Endodermal cell (in vitro differentiated cells): Measurements from ENCODE around the gene PMFBP1. TPM values are rescaled to one million over a fixed set of nuclear protein-coding genes. Genes with fewer than 3 reads are reported as not detected.

ENCODE experiments used
- DNase-seq: peaks from one replicate; pipeline ENCODE4 v3.0.0-alpha.2; 2017
- H3K27ac ChIP-seq: 2 replicates; pipeline ENCODE4 v1.5.1; 2013; ENCODE audit warnings: mild to moderate bottlenecking, low read depth, low read length, moderate library complexity
- H3K27me3 ChIP-seq: 2 replicates; pipeline ENCODE4 v1.6.1; 2013; ENCODE audit warnings: mild to moderate bottlenecking, low read length, moderate library complexity; ENCODE audit not compliant: insufficient read depth, control insufficient read depth, poor library complexity, severe bottlenecking
- H3K36me3 ChIP-seq: 2 replicates; pipeline ENCODE4 v1.7.0; 2013; ENCODE audit warnings: mild to moderate bottlenecking, low read length, moderate library complexity; ENCODE audit not compliant: control insufficient read depth, insufficient read depth
- H3K4me1 ChIP-seq: one replicate; pipeline ENCODE4 v1.7.0; 2013; ENCODE audit warnings: low read length; ENCODE audit not compliant: control insufficient read depth, insufficient read depth
- H3K4me3 ChIP-seq: 2 replicates; pipeline ENCODE4 v1.5.1; 2013; ENCODE audit warnings: mild to moderate bottlenecking, low read length, moderate library complexity
- H3K9ac ChIP-seq: 2 replicates; pipeline ENCODE4 v1.6.1; 2013; ENCODE audit warnings: mild to moderate bottlenecking, low read length, moderate library complexity; ENCODE audit not compliant: poor library complexity, severe bottlenecking; ENCODE audit errors: extremely low read depth
- H3K9me3 ChIP-seq: 2 replicates; pipeline ENCODE4 v1.6.1; 2013; ENCODE audit warnings: mild to moderate bottlenecking, low read length, moderate library complexity; ENCODE audit not compliant: control insufficient read depth
- H3K27ac Mint-ChIP-seq: 2 replicates; pipeline ENCODE4 v1.8.0; 2020; ENCODE audit warnings: mixed read lengths
- H3K27me3 Mint-ChIP-seq: 2 replicates; pipeline ENCODE4 v1.8.0; 2021; ENCODE audit warnings: mild to moderate bottlenecking, mixed read lengths; ENCODE audit not compliant: insufficient read depth
- H3K36me3 Mint-ChIP-seq: 2 replicates; pipeline ENCODE4 v1.8.0; 2020; ENCODE audit warnings: low read depth, mixed read lengths
- H3K4me1 Mint-ChIP-seq: 2 replicates; pipeline ENCODE4 v1.8.0; 2020; ENCODE audit warnings: mixed read lengths
- H3K4me3 Mint-ChIP-seq: 2 replicates; pipeline ENCODE4 v1.8.0; 2020; ENCODE audit warnings: mild to moderate bottlenecking, moderate library complexity, mixed read lengths
- H3K9me3 Mint-ChIP-seq: 2 replicates; pipeline ENCODE4 v1.8.0; 2020; ENCODE audit warnings: mild to moderate bottlenecking, mixed read lengths
- WGBS, 2 experiments: methylation state at CpG; one replicate each; pipeline versions ENCODE4 v1.1.5 to v1.1.7; 2013; ENCODE audit warnings: missing lambda C conversion rate in 2 of 2, mixed read lengths in 1 of 2; ENCODE audit not compliant: insufficient coverage in 1 of 2, insufficient read length in 1 of 2; 5-methylcytosine and 5-hydroxymethylcytosine counted together
- total RNA-seq, 2 donors: library from RNA; stranded (reverse); fragmentation: NEBNext Ultra II Directional in 1 of 2; extraction: Animal tissue kit (Norgen Biotek cat#: 25700) in 1 of 2; gene quantifications; 2 replicates in 1 of 2; 3 replicates in 1 of 2; pipeline ENCODE4 v1.2.1, GENCODE V29; 2021
- TF ChIP-seq, protein P1 (sequence below): fragments of 200-600 bp; sonication (generic); conservative IDR thresholded peaks from 2 replicates; pipeline ENCODE4 v1.5.0; 2021; ENCODE audit warnings: antibody characterized with exemption, mild to moderate bottlenecking

The PMFBP1 gene
- total RNA-seq, 2 donors from 2014 or later: 2.1 to 4.1 TPM

DNA sequence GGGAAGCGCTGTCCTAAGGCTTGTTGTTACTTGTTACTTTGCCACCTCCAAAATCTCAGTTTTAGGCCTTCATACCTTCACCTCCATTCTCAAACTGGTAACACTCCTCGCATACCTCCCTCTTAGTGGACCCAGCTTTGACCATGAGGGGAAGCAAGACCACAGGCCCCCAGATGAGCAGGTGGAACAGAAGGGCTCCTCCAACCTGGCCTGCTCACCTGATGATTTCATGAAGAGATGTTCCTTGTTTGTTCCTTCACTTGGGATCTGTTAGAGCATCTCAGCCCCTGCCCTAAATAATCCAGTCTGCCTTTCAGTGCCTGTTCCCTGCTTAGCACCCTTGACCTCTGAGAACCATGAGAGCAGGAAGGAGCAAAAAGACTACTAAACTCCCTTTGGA is 49.6 kb downstream of the PMFBP1 start:
- H3K4me3 ChIP-seq: no peak overlapping the region
- Mint-ChIP-seq H3K27ac (no peak overlapping the region), H3K4me1 (peaks cover 19% of the 10 kb centered on the region), H3K4me3 (no peak overlapping the region), H3K36me3 (no peaks in the 10 kb centered on the region), H3K9me3 (no peaks in the 10 kb centered on the region), H3K27me3 (no peaks in the 10 kb centered on the region)
- H3K4me1 ChIP-seq: peaks cover 10% of the 10 kb centered on the region
- H3K9ac ChIP-seq: no peak overlapping the region
- no peaks in the 10 kb centered on the region for H3K27me3 ChIP-seq
- no peaks in the 10 kb centered on the region for H3K36me3 ChIP-seq
- no peaks in the 10 kb centered on the region for H3K9me3 ChIP-seq
- 98 to 100% methylated on average over 1 to 2 of the region's 2 CpGs for WGBS, 2 experiments
- no peak overlapping the region for H3K27ac ChIP-seq
- TF ChIP-seq, protein P1, sequence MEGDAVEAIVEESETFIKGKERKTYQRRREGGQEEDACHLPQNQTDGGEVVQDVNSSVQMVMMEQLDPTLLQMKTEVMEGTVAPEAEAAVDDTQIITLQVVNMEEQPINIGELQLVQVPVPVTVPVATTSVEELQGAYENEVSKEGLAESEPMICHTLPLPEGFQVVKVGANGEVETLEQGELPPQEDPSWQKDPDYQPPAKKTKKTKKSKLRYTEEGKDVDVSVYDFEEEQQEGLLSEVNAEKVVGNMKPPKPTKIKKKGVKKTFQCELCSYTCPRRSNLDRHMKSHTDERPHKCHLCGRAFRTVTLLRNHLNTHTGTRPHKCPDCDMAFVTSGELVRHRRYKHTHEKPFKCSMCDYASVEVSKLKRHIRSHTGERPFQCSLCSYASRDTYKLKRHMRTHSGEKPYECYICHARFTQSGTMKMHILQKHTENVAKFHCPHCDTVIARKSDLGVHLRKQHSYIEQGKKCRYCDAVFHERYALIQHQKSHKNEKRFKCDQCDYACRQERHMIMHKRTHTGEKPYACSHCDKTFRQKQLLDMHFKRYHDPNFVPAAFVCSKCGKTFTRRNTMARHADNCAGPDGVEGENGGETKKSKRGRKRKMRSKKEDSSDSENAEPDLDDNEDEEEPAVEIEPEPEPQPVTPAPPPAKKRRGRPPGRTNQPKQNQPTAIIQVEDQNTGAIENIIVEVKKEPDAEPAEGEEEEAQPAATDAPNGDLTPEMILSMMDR: no peak
- DNase-seq: no peak

DNA sequence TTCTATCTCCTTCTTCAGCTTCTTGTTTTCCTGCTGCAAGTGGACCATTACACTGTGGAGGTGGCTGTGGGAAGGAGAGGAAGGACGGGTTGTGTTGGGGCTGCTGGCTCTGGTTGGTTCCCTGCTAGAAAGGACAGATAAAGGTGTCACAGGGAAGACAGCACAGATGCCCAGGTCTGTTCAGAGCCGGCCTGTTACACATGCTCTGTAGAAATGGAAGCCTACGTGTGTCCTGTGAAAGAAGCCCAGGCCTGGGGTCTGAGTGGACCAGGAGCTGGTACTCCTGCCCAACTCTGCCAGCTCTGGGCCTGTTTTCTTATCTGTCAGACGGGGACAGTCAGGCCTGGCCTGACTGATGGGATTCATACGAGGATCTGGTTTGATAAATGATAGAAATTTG is 51.9 kb downstream of the PMFBP1 start:
- 91 to 96% methylated on average over 3 to 5 of the region's 5 CpGs for WGBS, 2 experiments
- DNase-seq: no peak
- no peak overlapping the region for H3K27ac Mint-ChIP-seq

DNA sequence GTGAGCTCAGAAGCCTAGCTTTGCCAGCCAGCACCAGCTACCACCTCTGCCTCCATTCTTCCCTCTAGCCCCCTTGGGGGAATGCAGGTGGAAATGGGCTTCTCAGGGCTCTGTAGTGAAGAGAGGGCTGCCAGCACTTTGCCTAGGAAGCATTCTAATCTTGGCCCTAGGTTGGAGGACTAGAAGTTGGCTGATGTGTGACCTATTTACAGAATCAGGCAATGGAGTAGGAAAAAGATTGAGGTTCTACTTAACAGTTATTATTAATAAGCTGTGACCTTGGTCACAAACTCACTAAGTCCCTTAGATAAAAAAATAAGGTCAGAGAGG is 58.4 kb downstream of the PMFBP1 start:
- TF ChIP-seq, protein P1: no peak
- H3K36me3 ChIP-seq: peaks cover 41% of the 10 kb centered on the region
- H3K9me3 ChIP-seq: no peaks in the 10 kb centered on the region
- H3K27ac ChIP-seq: no peak overlapping the region
- peaks cover 60% of the 10 kb centered on the region for H3K36me3 Mint-ChIP-seq
- peaks cover 2% of the 10 kb centered on the region for H3K4me1 Mint-ChIP-seq
- no peak overlapping the region for H3K4me3 Mint-ChIP-seq
- H3K27me3 Mint-ChIP-seq: no peaks in the 10 kb centered on the region
- no peak overlapping the region for H3K27ac Mint-ChIP-seq
- H3K27me3 ChIP-seq: no peaks in the 10 kb centered on the region
- no peak overlapping the region for H3K4me3 ChIP-seq
- peaks cover 3% of the 10 kb centered on the region for H3K9me3 Mint-ChIP-seq
- DNase-seq: no peak
- no peaks in the 10 kb centered on the region for H3K4me1 ChIP-seq
- no peak overlapping the region for H3K9ac ChIP-seq

More for the DNA sequence above, 51.9 kb downstream of the PMFBP1 start:
- Mint-ChIP-seq H3K9me3 (peaks cover 3% of the 10 kb centered on the region), H3K36me3 (peaks cover 8% of the 10 kb centered on the region), H3K27me3 (no peaks in the 10 kb centered on the region), H3K4me1 (peaks cover 1% of the 10 kb centered on the region), H3K4me3 (no peak overlapping the region)
- TF ChIP-seq, protein P1: no peak
- H3K4me1 ChIP-seq: no peaks in the 10 kb centered on the region
- no peak overlapping the region for H3K27ac ChIP-seq
- H3K9ac ChIP-seq: no peak overlapping the region
- H3K4me3 ChIP-seq: no peak overlapping the region
- no peaks in the 10 kb centered on the region for H3K27me3 ChIP-seq
- H3K9me3 ChIP-seq: no peaks in the 10 kb centered on the region
- no peaks in the 10 kb centered on the region for H3K36me3 ChIP-seq
